Renal cortical epithelial cell (primary cell): Measurements from ENCODE around the gene C16orf90. TPM values are rescaled to one million over a fixed set of nuclear protein-coding genes. Genes with fewer than 3 reads are reported as not detected.
"Not testable (repeated sequence)": the region's sequence is repeated elsewhere in the genome, so short reads cannot be mapped to it uniquely, and the experiment has no call there.

Experiments used
- DNase-seq: peaks from one replicate; pipeline ENCODE4 v3.0.0-alpha.2; 2011; ENCODE audit warnings: low read depth
- total RNA-seq: library from RNA; depleted of rRNA; stranded (reverse); fragments of >200 nt; gene quantifications from 2 replicates; pipeline ENCODE4 v1.2.3, GENCODE V29; 2014

The C16orf90 gene
- total RNA-seq, 1 donor from 2014 or later: not detected

- no peak for DNase-seq
These were observed 18.7 kb upstream of the C16orf90 start for GRCh38 chr16:3513892-3514583.

- no peak for DNase-seq
These were observed 16.2 kb upstream of the C16orf90 start for GRCh38 chr16:3511286-3512180.

GRCh38 chr16:3510416-3510815 is 15.1 kb upstream of the C16orf90 start:
- no peak for DNase-seq

GRCh38 chr16:3509470-3509928 is 14.2 kb upstream of the C16orf90 start:
- DNase-seq: peak; percentile 52

- no peak for DNase-seq
These were observed 13.4 kb upstream of the C16orf90 start for GRCh38 chr16:3508736-3509135.

- DNase-seq: peak; percentile 16
These were observed 8.2 kb upstream of the C16orf90 start for GRCh38 chr16:3503523-3503922.

- no peak for DNase-seq
These were observed 6.6 kb upstream of the C16orf90 start for GRCh38 chr16:3501783-3502400.

- DNase-seq: not testable (repeated sequence)
These were observed 6.1 kb upstream of the C16orf90 start for GRCh38 chr16:3501412-3501761.

GRCh38 chr16:3498988-3499387 is 3.7 kb upstream of the C16orf90 start:
- no peak for DNase-seq

- DNase-seq: no peak
These were observed 2.5 kb upstream of the C16orf90 start for GRCh38 chr16:3497771-3498170.

- DNase-seq: no peak
These were observed 1.1 kb upstream of the C16orf90 start for GRCh38 chr16:3496386-3496785.

GRCh38 chr16:3494386-3494973 is 809 bp downstream of the C16orf90 start:
- DNase-seq: no peak

- DNase-seq: no peak
These were observed 2.9 kb downstream of the C16orf90 start for GRCh38 chr16:3492356-3492755.

GRCh38 chr16:3490911-3491629 is 4.2 kb downstream of the C16orf90 start:
- no peak for DNase-seq

GRCh38 chr16:3488801-3489200 is 6.5 kb downstream of the C16orf90 start:
- DNase-seq: no peak

GRCh38 chr16:3487521-3488410 is 7.5 kb downstream of the C16orf90 start:
- DNase-seq: no peak

- no peak for DNase-seq
These were observed 8.6 kb downstream of the C16orf90 start for GRCh38 chr16:3486506-3487215.

GRCh38 chr16:3485821-3486505 is 9.3 kb downstream of the C16orf90 start:
- DNase-seq: no peak

- DNase-seq: no peak
These were observed 10.1 kb downstream of the C16orf90 start for GRCh38 chr16:3485097-3485745.
